Suprapubic skin (tissue), 4 donors: Measurements from ENCODE around the gene CA11.

Source experiments
- EP300 ChIP-seq: sonication (generic); formaldehyde crosslinking; IDR thresholded peaks from one replicate; pipeline ENCODE4 v1.6.1; 2017; ENCODE audit warnings: antibody characterized with exemption
- POLR2AphosphoS5 ChIP-seq, 3 donors: sonication (generic); formaldehyde crosslinking; IDR thresholded peaks; one replicate each; pipeline ENCODE4 v1.6.1; 2017; ENCODE audit warnings: antibody characterized with exemption in 3 of 3
- TF ChIP-seq, protein P1 (sequence below), 2 donors: fragments of 200-600 bp in 1 of 2; fragments of 450-650 bp in 1 of 2; sonication (generic) in 1 of 2; IDR thresholded peaks; one replicate each; pipeline ENCODE4 v1.5.1; 2016 to 2019; ENCODE audit warnings: antibody characterized with exemption in 2 of 2, mild to moderate bottlenecking in 1 of 2, moderate library complexity in 1 of 2

DNA sequence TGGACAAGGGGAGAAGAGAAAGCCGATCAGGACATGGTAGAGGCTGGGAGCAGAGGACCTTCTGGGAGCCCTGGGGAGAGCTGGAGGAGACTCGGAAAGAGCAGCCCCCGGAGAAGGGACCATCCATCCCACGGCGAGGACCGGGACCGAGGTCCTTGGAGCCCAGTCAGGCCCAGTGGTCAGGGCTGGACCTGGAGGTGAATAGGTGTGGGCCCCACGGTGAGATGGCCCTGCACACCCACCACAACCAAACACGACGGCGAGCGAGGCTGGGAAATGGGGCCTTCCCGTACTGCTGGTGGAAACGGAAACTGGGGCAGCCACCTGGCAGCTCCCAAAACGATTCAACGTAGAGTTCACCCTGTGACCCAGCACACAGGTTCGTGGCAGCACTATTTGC is 30.5 kb upstream of the CA11 start:
- TF ChIP-seq EP300 = no peak
- TF ChIP-seq POLR2AphosphoS5 (IDR thresholded peaks at IDR 0.05) = no peak
- TF ChIP-seq, protein P1, sequence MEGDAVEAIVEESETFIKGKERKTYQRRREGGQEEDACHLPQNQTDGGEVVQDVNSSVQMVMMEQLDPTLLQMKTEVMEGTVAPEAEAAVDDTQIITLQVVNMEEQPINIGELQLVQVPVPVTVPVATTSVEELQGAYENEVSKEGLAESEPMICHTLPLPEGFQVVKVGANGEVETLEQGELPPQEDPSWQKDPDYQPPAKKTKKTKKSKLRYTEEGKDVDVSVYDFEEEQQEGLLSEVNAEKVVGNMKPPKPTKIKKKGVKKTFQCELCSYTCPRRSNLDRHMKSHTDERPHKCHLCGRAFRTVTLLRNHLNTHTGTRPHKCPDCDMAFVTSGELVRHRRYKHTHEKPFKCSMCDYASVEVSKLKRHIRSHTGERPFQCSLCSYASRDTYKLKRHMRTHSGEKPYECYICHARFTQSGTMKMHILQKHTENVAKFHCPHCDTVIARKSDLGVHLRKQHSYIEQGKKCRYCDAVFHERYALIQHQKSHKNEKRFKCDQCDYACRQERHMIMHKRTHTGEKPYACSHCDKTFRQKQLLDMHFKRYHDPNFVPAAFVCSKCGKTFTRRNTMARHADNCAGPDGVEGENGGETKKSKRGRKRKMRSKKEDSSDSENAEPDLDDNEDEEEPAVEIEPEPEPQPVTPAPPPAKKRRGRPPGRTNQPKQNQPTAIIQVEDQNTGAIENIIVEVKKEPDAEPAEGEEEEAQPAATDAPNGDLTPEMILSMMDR (IDR thresholded peaks at IDR 0.05) = no peak
